ENCODE measurements around the gene CHN2.
A peak's percentile ranks its signal among the peaks of the same experiment; 100 is the strongest.
"Not testable (repeated sequence)": the region's sequence is repeated elsewhere in the genome, so short reads cannot be mapped to it uniquely, and the experiment has no call there.

The CHN2 gene

GRCh38 chr7:29196191-29196590 is 1.6 kb downstream of the CHN2 start:
- Mint-ChIP-seq H3K36me3 (ENCODE audit: low read depth) (no peaks in the 10 kb centered on the region), H3K27me3 (ENCODE audit: low read depth) (peaks cover 75% of the 10 kb centered on the region), H3K9me3 (no peaks in the 10 kb centered on the region), H3K27ac (no peak overlapping the region), H3K4me1 (ENCODE audit: low read depth) (peaks cover 34% of the 10 kb centered on the region), H3K4me3 (peak overlapping the region; percentile 93)
- no peak for DNase-seq (ENCODE audit: low spot score)

- Mint-ChIP-seq H3K4me1 (ENCODE audit: low read depth) (peaks cover 33% of the 10 kb centered on the region), H3K4me3 (peak overlapping the region; percentile 93), H3K27ac (no peak overlapping the region), H3K36me3 (ENCODE audit: low read depth) (no peaks in the 10 kb centered on the region), H3K27me3 (ENCODE audit: low read depth) (peaks cover 68% of the 10 kb centered on the region), H3K9me3 (no peaks in the 10 kb centered on the region)
- no peak for DNase-seq (ENCODE audit: low spot score)
These were observed 2.5 kb downstream of the CHN2 start for GRCh38 chr7:29196971-29197595.

GRCh38 chr7:29197916-29198315 is 3.3 kb downstream of the CHN2 start:
- no peaks in the 10 kb centered on the region for H3K9me3 Mint-ChIP-seq
- peaks cover 28% of the 10 kb centered on the region for H3K4me1 Mint-ChIP-seq (ENCODE audit: low read depth)
- no peak overlapping the region for H3K4me3 Mint-ChIP-seq

GRCh38 chr7:29199776-29200175 is 5.2 kb downstream of the CHN2 start:
- H3K27me3 Mint-ChIP-seq (ENCODE audit: low read depth): peaks cover 52% of the 10 kb centered on the region

More at GRCh38 chr7:29197916-29198315, 3.3 kb downstream of the CHN2 start:
- Mint-ChIP-seq H3K27me3 (ENCODE audit: low read depth) (peaks cover 62% of the 10 kb centered on the region), H3K27ac (no peak overlapping the region), H3K36me3 (ENCODE audit: low read depth) (no peaks in the 10 kb centered on the region)
- DNase-seq (ENCODE audit: low spot score): no peak

GRCh38 chr7:29202651-29203069 is 8.1 kb downstream of the CHN2 start:
- no peaks in the 10 kb centered on the region for H3K9me3 Mint-ChIP-seq

More at GRCh38 chr7:29199776-29200175, 5.2 kb downstream of the CHN2 start:
- H3K4me1 Mint-ChIP-seq (ENCODE audit: low read depth): peaks cover 22% of the 10 kb centered on the region
- no peaks in the 10 kb centered on the region for H3K9me3 Mint-ChIP-seq
- no peak overlapping the region for H3K4me3 Mint-ChIP-seq
- H3K36me3 Mint-ChIP-seq (ENCODE audit: low read depth): no peaks in the 10 kb centered on the region
- DNase-seq (ENCODE audit: low spot score): no peak
- H3K27ac Mint-ChIP-seq: no peak overlapping the region

GRCh38 chr7:29204491-29205272 is 10.1 kb downstream of the CHN2 start:
- H3K27me3 Mint-ChIP-seq (ENCODE audit: low read depth): peaks cover 15% of the 10 kb centered on the region
- DNase-seq (ENCODE audit: low spot score): no peak
- H3K9me3 Mint-ChIP-seq: no peaks in the 10 kb centered on the region
- no peak overlapping the region for H3K4me3 Mint-ChIP-seq
- peaks cover 13% of the 10 kb centered on the region for H3K4me1 Mint-ChIP-seq (ENCODE audit: low read depth)
- H3K27ac Mint-ChIP-seq: no peak overlapping the region
- no peaks in the 10 kb centered on the region for H3K36me3 Mint-ChIP-seq (ENCODE audit: low read depth)

More at GRCh38 chr7:29202651-29203069, 8.1 kb downstream of the CHN2 start:
- H3K4me3 Mint-ChIP-seq: no peak overlapping the region
- peaks cover 28% of the 10 kb centered on the region for H3K27me3 Mint-ChIP-seq (ENCODE audit: low read depth)
- no peak for DNase-seq (ENCODE audit: low spot score)
- H3K4me1 Mint-ChIP-seq (ENCODE audit: low read depth): peaks cover 6% of the 10 kb centered on the region
- H3K36me3 Mint-ChIP-seq (ENCODE audit: low read depth): no peaks in the 10 kb centered on the region
- H3K27ac Mint-ChIP-seq: no peak overlapping the region

GRCh38 chr7:29207162-29207801 is 12.7 kb downstream of the CHN2 start:
- DNase-seq (ENCODE audit: low spot score): no peak
- peaks cover 5% of the 10 kb centered on the region for H3K27me3 Mint-ChIP-seq (ENCODE audit: low read depth)
- no peak overlapping the region for H3K27ac Mint-ChIP-seq
- no peaks in the 10 kb centered on the region for H3K9me3 Mint-ChIP-seq
- H3K36me3 Mint-ChIP-seq (ENCODE audit: low read depth): no peaks in the 10 kb centered on the region
- no peak overlapping the region for H3K4me3 Mint-ChIP-seq
- H3K4me1 Mint-ChIP-seq (ENCODE audit: low read depth): peaks cover 13% of the 10 kb centered on the region

GRCh38 chr7:29208410-29209250 is 14.1 kb downstream of the CHN2 start:
- Mint-ChIP-seq H3K36me3 (ENCODE audit: low read depth) (no peaks in the 10 kb centered on the region), H3K27me3 (ENCODE audit: low read depth) (peaks cover 6% of the 10 kb centered on the region), H3K9me3 (no peaks in the 10 kb centered on the region), H3K27ac (no peak overlapping the region), H3K4me3 (no peak overlapping the region), H3K4me1 (ENCODE audit: low read depth) (peaks cover 13% of the 10 kb centered on the region)
- DNase-seq (ENCODE audit: low spot score): no peak

GRCh38 chr7:29209745-29210144 is 15.2 kb downstream of the CHN2 start:
- no peaks in the 10 kb centered on the region for H3K9me3 Mint-ChIP-seq
- peaks cover 13% of the 10 kb centered on the region for H3K4me1 Mint-ChIP-seq (ENCODE audit: low read depth)
- peaks cover 11% of the 10 kb centered on the region for H3K27me3 Mint-ChIP-seq (ENCODE audit: low read depth)
- H3K27ac Mint-ChIP-seq: no peak overlapping the region
- no peaks in the 10 kb centered on the region for H3K36me3 Mint-ChIP-seq (ENCODE audit: low read depth)
- DNase-seq (ENCODE audit: low spot score): no peak
- H3K4me3 Mint-ChIP-seq: no peak overlapping the region

GRCh38 chr7:29212736-29213135 is 18.2 kb downstream of the CHN2 start:
- not testable (repeated sequence) for H3K4me3 Mint-ChIP-seq; H3K27ac Mint-ChIP-seq; H3K9me3 Mint-ChIP-seq; H3K4me1 Mint-ChIP-seq (ENCODE audit: low read depth); H3K36me3 Mint-ChIP-seq (ENCODE audit: low read depth); DNase-seq (ENCODE audit: low spot score)
- peaks cover 21% of the 10 kb centered on the region for H3K27me3 Mint-ChIP-seq (ENCODE audit: low read depth)

GRCh38 chr7:29214056-29214455 is 19.5 kb downstream of the CHN2 start:
- DNase-seq (ENCODE audit: low spot score): no peak
- H3K27ac Mint-ChIP-seq: no peak overlapping the region
- H3K36me3 Mint-ChIP-seq (ENCODE audit: low read depth): no peaks in the 10 kb centered on the region
- H3K9me3 Mint-ChIP-seq: no peaks in the 10 kb centered on the region
- H3K4me1 Mint-ChIP-seq (ENCODE audit: low read depth): no peaks in the 10 kb centered on the region
- H3K4me3 Mint-ChIP-seq: no peak overlapping the region
- peaks cover 21% of the 10 kb centered on the region for H3K27me3 Mint-ChIP-seq (ENCODE audit: low read depth)

GRCh38 chr7:29214816-29215215 is 20.2 kb downstream of the CHN2 start:
- H3K9me3 Mint-ChIP-seq: no peaks in the 10 kb centered on the region
- DNase-seq (ENCODE audit: low spot score): no peak
- no peak overlapping the region for H3K27ac Mint-ChIP-seq
- H3K27me3 Mint-ChIP-seq (ENCODE audit: low read depth): peaks cover 21% of the 10 kb centered on the region
- H3K4me3 Mint-ChIP-seq: no peak overlapping the region
- H3K36me3 Mint-ChIP-seq (ENCODE audit: low read depth): no peaks in the 10 kb centered on the region
- no peaks in the 10 kb centered on the region for H3K4me1 Mint-ChIP-seq (ENCODE audit: low read depth)

- no peak overlapping the region for H3K4me3 Mint-ChIP-seq
- no peaks in the 10 kb centered on the region for H3K36me3 Mint-ChIP-seq (ENCODE audit: low read depth)
- peaks cover 21% of the 10 kb centered on the region for H3K27me3 Mint-ChIP-seq (ENCODE audit: low read depth)
- H3K9me3 Mint-ChIP-seq: no peaks in the 10 kb centered on the region
- no peak for DNase-seq (ENCODE audit: low spot score)
- no peaks in the 10 kb centered on the region for H3K4me1 Mint-ChIP-seq (ENCODE audit: low read depth)
- H3K27ac Mint-ChIP-seq: no peak overlapping the region
These were observed 21.6 kb downstream of the CHN2 start for GRCh38 chr7:29216128-29216527.

Data from T-helper 2 cell treated with Interferon-gamma antibody and Interleukin-4, amounts not matched to agents 5 μg/mL and 100 μg/mL, for 36 hours (primary cell).